GM19455 (cell line): ENCODE results near the gene MOB2.

Experiments
- ATAC-seq: cut with Tn5 transposase; IDR thresholded peaks from one replicate; pipeline ENCODE4 v1.9.1; 2021; ENCODE audit not compliant: unreplicated experiment

The MOB2 gene

DNA sequence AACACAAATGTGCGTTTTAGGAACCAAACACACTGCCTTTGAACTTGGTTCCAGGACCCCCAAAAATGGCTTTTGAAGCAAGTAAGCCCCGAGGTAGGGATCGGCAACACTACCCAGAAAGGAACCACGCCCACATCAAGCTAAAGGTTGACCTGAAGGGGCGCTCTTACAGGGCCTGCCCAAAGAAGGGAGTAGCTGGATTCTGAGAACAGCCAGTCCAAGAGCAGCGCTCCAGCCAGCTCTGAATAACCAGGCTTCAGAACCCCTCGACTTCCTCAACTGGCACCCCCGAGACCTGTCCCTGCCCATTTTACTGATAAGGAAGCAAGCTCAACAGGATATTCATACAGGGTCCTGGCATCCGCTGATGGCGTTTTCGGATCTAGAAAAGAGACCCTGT is 18.9 kb upstream of the MOB2 start:
- no peak for ATAC-seq

DNA sequence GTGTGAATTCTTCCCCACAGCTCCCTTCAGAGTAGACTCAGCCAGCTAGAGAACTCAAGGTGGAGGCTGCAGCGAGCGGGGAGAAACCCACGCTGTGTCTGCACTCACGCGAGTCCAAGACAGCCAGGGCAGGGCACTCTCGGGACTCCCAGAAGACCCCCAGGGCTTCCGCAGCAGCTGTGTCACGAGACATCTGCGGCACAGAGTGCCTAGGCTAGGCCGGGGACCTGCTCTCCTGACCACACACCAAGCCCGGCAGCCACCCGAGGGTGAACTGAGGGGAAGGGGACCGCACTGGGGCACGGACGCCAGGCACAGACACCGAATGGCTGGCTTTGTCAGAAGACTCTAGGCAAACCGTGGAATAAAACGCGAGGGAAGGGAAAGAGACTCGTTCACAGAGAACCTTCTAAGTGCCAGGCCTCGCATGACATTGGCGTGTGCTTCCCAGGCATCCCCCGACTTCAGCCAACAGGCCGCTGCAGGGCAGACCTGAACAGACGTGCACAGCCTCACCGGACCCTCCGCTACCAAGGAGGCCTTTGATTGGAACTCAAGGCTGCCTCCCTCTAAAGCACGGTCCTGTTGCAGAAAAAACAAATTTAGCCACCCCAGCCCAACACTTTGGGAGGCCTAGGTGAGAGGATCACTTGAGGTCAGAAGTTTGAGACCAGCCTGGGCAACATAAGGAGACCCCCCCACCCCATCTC is 18.2 kb upstream of the MOB2 start:
- no peak for ATAC-seq

DNA sequence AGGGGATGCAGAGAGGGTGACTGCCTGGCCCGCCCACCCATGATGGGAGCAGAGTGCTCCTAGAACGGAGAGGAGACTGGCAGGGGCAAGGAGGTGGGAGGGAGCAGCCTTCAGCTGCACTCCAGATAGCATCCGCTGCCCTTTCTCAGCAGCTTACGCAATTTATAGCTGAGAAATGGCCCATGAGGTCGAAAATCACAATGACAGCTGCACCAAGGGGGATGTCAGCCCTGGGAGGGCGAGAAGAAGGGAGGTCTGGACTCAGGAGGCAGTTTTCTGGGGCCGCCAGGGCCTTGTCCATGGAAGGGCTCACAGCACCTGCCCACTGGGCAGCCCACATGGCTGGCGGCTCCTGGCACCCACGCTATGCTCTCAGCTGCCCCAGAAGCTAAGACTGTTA is 17.6 kb upstream of the MOB2 start:
- ATAC-seq: no peak

DNA sequence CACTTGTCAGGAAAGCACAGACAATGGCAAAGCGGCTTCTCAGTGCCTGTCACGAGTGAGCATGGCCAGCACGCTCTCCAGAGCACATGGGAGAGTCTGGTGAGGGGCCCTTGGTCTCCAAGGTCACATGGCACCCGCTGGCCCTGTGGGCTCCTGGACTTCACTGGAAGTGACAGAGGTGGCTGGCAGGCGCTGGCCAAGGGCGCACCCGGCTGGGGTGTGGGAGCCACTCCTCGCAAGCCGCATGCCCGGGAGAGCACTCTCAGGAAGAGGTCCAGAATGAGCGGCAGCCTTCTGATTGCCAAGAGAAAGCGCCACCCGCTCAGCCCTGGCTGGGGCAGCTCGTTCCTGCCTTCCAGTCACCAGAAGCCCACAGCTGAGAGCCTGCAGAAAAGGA is 17.1 kb upstream of the MOB2 start:
- no peak for ATAC-seq

DNA sequence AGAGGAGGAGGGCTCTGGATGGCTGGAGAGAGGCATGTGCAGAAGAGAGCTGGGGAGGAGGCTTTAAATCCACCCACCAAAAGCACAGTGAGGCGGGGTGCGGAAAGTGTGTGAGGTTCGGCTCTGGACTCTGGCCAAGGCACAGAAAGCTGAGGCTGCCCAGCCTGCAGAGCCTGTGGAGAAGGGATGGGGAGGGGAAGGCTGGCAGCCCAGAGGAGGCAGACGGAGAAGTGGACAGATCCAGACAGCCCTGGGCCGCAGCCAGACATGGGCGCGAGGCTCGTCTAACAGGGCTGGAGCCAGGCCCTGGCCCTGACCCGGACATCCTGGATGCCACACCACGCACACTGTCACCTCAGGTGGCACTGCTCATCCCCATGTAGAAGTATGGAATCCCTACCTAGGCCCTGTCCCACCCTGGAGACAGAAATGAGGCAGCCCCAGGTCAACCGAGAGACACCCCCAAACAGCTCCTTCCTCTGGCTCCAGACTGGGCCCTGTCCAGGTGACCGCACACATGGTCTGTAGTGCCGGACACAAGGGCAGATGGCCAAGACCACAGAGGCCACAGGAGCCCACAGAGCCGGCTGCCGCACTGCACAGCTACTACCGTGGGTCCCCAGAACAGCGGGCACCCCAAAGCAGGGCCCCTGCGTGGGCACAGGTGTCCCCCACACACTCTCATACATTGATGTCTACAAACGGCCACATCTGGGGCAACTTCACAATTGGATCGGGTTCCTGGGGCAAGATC is 16.6 kb upstream of the MOB2 start:
- no peak for ATAC-seq

DNA sequence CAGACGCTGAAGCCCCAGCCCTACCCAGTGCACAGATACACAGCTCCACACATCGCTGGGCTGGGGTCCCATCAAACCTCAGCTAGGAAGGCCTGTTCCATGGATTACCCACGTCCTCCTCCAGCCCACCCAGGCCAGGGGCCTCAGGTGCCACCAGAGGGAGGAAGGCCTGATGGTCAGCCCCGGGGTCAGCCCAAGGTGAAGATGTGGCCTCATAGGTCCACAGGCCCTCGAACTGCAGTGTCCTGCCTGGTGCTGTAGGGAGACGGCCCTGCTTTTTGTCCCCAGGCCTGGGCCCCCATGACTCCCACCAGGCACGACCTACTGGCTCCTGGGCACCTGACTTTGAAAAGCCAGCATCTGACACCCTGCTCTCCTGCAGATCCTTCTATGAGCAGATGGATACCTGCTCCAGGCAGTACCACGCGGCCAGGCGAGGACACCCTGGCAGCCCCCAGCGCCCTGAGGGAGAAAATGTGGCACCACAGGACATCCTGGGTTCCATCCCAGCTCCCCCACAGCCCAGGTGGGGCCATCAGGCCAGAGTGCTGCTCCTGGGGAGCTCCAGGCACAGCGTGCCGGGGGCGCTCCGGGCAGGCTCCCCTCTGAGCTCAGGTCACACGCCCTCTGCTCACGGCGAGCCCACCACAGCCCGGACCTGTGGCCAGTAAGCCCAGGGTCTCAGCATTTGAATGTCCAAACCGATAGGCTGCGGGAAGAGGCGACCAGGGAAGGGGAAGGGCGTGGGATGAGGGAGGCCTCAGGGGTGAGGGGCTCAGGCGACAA is 15.8 kb upstream of the MOB2 start:
- ATAC-seq: no peak

DNA sequence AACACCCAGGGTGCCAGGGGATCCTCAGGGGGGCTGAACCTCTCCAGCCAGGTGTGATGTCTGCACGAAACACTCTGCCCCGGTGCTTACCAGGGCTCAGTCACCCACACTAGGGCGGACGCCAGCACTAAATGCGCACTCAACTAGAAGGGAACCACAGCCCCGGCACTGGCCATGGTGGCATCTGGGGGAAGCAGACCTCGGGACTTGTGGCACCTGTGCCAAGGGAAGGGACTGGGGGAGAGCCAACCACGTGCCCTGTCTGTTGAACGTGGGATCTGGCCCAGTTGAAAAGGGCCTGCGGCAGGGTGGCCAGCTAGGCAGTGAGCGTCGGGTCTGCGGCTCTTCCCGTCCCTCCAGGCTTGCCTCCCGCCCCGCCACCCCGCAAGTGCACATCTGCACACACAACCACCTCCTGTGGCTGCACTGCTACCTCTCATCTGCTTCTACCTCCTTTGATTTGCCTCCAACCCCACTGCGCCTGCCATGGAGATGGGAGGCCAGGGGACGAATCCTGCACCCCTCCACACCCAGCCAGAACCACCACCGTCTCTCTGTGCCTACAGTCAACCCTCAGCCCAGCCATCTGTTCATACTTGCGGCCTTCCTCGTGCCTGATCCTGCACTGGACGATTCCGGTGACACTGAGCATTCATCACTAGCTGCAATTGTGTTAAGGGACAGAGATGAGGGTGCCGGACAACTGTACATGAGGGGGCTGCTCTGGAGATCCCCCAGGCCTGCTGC is 15.0 kb upstream of the MOB2 start:
- ATAC-seq: no peak

DNA sequence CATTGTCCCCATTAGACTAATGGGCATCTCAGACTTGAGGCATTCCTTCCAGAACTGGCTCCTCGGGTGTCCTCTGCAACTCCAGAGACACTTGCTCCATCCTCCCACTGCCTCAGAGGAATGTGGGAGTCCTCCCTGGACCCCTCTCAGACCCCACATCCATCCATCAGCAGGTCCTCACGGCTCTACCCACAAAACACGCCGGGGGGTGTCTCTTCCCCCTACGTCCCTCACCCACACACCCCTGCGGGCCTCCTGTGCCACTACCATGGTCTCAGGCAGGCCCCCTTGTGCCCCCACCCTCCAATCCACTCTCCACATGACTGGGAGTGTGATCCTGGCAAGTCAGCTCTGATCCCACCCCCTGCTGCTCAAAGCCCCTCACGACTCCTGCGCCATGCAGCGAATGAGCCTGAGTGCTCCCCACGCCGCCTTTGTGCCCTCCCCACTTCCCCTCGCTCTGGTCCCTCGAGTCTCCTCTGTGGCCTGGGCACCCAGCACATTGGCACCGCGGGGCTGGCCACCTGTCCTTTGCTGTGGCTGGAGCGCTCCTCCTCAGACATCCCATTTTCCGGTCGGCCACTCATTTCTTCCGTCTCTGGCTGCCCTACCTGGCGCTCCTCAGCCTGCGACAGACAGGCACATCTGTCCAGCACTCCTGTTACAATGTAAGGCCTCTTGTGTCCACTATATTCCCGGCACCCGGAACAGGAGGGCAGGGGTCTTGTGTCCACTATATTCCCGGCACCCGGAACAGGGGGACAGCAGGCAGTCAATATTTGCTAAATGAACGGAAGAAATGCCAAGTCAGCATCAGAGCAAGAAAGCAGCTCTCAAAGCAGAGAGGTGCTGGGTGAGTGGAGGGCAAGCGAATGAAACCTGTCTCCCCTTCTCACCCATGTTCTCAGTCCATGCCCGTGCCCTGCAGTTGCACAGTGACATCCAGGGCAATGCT is 14.2 kb upstream of the MOB2 start:
- ATAC-seq: no peak

DNA sequence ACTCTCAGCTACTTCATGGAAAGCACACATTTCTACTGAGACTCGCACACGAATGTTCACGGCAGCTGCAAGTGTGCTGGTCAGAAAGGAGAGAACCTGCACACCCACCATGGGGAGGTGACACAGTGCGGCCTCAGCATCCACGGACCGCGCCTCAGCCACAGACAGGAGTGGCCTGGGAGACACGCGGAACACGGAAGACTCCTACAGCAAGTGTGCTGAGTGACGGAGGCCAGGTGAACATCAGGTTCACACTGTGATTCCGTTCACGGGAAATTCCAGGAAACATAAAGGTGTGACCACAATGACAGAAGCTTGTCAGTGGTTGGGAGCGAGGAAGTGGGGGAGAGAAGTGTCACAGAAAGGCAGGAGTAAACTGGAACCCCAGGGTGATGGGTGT is 13.3 kb upstream of the MOB2 start:
- no peak for ATAC-seq

DNA sequence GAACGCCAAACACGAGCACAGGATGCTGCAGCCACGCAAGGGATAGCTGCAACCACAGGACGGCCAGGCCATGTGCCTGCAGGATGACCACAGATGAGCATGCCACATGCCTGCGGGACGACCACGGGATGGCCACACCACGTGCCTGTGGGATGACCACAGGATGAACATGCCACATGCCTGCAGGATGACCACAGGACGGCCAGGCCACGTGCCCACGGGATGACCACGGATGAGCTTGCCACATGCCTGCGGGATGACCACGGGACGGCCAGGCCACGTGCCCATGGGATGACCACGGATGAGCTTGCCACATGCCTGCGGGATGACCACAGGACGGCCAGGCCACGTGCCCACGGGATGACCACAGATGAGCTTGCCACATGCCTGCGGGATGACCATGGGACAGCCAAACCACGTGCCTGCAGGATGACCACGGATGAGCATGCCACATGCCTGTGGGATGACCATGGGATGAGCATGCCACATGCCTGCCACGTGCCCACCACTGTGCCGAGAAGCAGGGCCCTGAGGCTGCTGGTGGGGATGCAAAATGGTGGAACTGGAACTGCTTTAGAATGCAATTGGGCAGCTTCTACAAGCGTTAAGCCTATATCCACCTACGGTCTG is 12.8 kb upstream of the MOB2 start:
- ATAC-seq: no peak

DNA sequence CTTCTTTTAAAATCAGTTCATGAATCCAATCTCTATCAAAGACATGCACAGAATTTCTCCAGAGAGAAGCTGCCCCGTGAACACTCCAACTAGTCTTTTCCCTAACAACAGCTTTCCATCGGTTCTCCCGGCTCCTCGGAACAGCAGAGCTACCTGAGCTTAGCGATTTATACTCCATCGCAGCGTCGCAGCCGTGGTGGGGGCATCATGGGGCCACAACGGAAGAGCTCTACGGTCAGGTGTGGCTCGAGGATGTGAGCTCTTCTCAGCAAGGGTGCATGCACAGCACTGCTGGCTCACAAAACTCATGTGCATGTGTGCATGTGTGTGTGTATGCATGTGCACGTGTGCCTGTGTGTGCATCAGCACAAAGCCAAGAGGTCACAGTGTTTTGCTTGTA is 11.7 kb upstream of the MOB2 start:
- no peak for ATAC-seq

DNA sequence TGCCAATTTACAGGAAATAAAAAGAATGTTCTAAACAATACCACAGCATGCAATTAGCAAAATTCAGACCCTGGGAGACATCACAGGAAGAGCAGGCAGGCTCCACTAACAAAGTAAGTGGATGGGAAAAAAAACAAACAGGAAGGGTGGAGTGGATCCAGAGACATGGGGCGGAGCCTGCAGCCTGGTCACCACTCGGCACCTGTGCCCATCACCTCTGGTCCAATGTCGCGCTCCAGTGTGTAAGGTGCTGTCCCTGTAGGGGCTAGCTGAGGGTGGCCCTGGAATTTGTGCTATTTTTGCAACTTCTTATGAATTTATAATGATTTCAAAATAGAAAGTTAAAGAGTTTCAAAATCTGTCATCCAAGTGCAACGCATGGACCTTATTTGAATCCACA is 11.0 kb upstream of the MOB2 start:
- ATAC-seq: no peak

DNA sequence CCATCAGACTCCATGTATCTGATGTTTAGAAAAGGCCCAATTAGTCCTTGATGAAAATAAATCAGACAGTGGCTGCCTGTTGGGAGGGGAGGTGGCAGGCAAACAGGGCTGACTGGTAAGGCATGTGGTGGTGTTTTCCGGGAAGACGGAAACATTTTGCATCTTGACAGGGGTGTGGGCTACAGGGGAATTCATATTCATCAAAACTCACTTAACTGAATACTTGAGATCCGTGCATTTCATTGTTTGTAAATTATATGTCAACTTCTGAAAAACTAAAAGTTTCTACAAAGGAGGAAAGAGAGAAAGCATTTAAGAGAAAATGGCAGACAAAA is 10.1 kb upstream of the MOB2 start:
- no peak for ATAC-seq

DNA sequence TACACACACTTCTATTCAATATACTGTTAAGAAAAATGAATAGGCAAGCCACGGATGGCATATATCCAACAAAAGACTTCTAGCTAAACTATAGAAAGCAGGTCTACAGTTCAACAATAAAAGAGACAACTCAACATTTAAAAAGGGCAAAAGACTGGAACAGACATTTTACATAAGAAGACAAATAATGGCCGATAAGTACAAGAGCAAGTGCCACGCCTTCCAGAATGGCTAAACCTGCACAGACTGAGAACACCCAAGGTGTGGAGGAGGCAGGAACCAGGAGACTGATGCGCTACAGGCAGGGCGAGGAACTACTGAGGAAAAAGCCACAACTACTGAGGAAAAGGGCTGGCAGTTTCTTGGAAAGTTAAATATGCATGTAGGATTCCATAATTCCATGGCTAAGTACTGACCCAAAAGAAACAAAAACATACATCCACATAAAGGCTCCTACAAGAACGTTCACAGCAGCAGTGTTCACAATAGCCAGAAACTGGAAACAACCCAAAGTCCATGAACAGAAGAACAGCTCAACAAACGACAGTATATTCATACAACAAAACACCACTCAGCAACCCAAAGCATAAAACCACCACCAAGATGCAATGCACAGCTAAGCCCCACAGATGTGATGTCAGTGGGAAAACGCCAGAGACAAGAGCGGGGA is 9.6 kb upstream of the MOB2 start:
- no peak for ATAC-seq

DNA sequence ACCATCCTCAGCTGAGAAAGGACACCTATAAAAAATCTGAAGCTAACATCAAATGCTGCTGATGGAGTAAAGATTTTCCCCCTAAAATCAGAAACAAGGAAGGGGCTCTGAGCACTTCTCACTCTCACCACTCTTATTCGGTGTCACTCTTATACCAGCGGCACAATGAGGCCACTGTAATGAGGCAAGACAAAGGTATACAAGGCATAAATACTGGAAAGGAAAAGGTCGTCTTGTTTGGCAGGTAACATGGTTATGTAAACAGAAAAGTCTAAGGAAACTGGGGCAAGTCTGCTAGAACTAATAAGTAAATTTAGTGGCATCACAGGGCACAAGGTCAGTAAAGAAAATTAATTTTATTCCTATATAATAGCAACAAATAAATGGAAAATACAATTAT is 8.1 kb upstream of the MOB2 start:
- ATAC-seq: no peak

DNA sequence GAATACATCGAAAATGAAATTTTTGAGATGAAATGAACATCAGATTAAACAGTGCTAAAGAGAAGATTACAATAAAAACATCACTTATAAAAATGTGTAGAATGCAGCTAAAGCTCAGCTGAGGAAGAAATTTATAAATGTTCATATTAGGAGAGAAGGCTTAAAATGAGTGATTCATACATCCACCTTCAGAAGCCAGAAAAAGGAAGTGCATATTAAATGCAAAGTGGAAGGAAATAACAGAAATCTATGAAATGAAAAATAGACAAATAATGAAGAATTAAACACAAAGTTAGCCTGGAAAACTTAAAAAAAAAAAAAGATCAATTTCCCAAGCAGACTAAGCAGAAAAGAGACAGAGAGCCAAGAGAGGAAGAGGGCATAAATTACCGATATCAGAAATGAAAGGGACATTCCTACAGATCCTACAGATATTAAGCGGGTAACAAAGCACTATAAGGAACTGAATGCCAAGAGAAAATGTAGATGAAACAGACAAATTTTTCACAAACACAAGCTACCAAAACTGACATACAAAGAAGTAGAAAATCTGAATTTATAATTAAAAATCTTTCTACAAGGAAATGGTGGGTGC is 7.2 kb upstream of the MOB2 start:
- no peak for ATAC-seq

DNA sequence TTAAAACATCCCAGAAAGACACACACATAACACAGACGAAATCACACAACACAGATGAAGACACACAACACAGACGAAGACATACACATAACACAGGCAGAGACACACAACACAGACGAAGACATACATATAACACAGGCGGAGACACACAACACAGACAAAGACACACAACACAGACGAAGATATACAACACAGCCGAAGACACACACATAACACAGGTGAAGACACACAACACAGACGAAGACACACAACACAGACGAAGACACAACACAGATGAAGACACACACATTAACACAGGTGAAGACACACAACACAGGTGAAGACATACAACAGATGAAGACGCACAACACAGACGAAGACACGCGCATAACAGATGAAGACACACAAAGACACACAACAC is 4.8 kb upstream of the MOB2 start:
- ATAC-seq: no peak

DNA sequence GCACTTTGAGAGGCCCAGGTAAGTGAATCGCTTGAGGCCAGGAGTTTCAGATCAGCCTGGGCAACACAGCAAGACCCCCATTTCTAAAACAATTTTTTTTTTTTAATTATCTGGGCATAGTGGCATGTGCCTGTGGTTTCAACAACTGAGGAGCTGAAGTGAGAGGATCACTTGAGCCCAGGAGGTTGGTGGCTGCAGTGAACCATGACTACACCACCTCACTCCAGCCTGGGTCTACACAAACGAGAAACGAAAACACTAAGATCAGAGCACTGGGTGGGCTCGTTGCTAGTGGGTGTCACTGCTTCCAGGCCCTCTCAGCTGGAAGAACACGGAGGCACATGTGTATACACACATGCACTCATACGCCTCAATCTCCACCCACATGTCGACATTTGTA is 4.1 kb upstream of the MOB2 start:
- no peak for ATAC-seq

DNA sequence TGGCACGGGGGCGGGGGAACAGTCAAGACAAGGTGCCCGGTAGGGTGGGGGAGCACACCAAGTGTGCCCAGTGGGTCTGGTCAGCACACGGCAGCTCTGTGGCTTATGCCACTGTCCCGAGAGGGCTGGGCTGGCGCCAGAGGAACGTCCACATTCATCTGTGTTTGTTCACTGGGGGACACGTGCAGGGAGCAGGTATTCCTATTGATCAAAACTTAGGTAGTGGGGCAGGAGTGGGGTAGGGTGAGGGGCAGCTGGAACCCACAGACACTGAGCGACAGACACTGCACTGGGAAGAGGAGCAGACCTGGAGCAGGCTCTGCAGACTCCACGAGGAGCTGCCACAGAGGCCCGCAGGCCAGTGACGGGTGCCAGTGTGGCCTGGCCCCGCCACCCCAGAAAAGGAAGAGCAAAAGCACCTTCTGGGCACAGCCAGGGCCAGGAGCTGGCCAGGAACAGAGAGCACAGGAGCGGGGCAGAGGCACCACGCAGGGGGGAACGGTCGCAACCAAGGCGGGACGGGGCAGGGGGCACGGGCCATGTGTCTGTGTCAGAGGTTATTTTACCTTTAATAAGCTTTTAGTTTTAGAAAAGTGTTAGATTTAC is 2.1 kb upstream of the MOB2 start:
- ATAC-seq: no peak
